Measurements from ENCODE around the gene F2RL1.
"Not testable (repeated sequence)": the region's sequence is repeated elsewhere in the genome, so short reads cannot be mapped to it uniquely, and the experiment has no call there.

DNA sequence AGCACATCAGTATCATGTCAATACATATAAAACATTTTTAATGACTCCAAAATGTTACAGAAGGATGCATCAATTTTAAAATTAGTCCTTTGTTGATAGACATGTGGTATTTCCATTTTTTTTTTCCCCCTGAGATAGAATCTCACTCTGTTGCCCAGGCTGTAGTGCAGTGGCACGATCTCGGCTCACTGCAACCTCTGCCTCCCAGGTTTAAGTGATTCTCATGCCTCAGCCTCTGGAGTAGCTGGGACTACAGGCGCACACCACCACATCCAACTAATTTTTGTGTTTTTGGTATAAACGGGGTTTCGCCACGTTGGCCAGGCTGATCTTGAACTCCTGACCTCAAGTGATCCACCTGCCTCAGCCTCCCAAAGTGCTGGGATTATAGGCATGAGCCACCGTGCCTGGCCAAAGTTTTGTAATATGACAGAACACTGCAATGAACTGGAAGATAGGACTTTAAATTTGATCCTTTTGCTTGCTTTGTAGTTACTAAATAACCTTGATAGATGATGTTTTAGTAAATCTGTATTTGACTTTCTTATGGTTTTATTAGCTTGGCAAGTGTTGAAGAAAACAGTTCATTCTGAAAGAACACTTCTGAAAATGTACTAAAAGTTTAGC, 3.4 kb downstream of the F2RL1 start:
- TF ChIP-seq SUZ12 (IDR thresholded peaks at IDR 0.05); NFRKB (IDR thresholded peaks at IDR 0.05); FOXM1 (IDR thresholded peaks at IDR 0.05; ENCODE audit: borderline replicate concordance); BHLHE40 (IDR thresholded peaks at IDR 0.05; ENCODE audit: borderline replicate concordance); HDGF (IDR thresholded peaks at IDR 0.05; ENCODE audit: borderline replicate concordance); FOXK2 (IDR thresholded peaks at IDR 0.05); ELF4 (IDR thresholded peaks at IDR 0.05); SP1 (IDR thresholded peaks at IDR 0.05); ARNT (IDR thresholded peaks at IDR 0.05); TARDBP (IDR thresholded peaks at IDR 0.05): not testable (repeated sequence)
- TF ChIP-seq, protein P1, sequence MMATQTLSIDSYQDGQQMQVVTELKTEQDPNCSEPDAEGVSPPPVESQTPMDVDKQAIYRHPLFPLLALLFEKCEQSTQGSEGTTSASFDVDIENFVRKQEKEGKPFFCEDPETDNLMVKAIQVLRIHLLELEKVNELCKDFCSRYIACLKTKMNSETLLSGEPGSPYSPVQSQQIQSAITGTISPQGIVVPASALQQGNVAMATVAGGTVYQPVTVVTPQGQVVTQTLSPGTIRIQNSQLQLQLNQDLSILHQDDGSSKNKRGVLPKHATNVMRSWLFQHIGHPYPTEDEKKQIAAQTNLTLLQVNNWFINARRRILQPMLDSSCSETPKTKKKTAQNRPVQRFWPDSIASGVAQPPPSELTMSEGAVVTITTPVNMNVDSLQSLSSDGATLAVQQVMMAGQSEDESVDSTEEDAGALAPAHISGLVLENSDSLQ (IDR thresholded peaks at IDR 0.05) = not testable (repeated sequence)
